Measurements from ENCODE around the gene BNC2.

GRCh38 chr9:16442622-16443021 lies 427.8 kb downstream of the BNC2 start:
- TF ChIP-seq, protein P1, sequence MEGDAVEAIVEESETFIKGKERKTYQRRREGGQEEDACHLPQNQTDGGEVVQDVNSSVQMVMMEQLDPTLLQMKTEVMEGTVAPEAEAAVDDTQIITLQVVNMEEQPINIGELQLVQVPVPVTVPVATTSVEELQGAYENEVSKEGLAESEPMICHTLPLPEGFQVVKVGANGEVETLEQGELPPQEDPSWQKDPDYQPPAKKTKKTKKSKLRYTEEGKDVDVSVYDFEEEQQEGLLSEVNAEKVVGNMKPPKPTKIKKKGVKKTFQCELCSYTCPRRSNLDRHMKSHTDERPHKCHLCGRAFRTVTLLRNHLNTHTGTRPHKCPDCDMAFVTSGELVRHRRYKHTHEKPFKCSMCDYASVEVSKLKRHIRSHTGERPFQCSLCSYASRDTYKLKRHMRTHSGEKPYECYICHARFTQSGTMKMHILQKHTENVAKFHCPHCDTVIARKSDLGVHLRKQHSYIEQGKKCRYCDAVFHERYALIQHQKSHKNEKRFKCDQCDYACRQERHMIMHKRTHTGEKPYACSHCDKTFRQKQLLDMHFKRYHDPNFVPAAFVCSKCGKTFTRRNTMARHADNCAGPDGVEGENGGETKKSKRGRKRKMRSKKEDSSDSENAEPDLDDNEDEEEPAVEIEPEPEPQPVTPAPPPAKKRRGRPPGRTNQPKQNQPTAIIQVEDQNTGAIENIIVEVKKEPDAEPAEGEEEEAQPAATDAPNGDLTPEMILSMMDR (conservative IDR thresholded peaks at IDR 0.05; ENCODE audit: low read length): no peak
- TF ChIP-seq EZH2phosphoT487 (IDR thresholded peaks at IDR 0.05; ENCODE audit: borderline replicate concordance, low read depth, low read length): no peak

All from OCI-LY7 (cell line).